ENCODE results near the gene CEACAM5.

DNA sequence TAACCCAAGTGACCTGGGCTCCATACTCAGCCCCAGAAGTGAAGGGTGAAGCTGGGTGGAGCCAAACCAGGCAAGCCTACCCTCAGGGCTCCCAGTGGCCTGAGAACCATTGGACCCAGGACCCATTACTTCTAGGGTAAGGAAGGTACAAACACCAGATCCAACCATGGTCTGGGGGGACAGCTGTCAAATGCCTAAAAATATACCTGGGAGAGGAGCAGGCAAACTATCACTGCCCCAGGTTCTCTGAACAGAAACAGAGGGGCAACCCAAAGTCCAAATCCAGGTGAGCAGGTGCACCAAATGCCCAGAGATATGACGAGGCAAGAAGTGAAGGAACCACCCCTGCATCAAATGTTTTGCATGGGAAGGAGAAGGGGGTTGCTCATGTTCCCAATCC lies 14.2 kb upstream of the CEACAM5 start:
- TF ChIP-seq, protein P1, sequence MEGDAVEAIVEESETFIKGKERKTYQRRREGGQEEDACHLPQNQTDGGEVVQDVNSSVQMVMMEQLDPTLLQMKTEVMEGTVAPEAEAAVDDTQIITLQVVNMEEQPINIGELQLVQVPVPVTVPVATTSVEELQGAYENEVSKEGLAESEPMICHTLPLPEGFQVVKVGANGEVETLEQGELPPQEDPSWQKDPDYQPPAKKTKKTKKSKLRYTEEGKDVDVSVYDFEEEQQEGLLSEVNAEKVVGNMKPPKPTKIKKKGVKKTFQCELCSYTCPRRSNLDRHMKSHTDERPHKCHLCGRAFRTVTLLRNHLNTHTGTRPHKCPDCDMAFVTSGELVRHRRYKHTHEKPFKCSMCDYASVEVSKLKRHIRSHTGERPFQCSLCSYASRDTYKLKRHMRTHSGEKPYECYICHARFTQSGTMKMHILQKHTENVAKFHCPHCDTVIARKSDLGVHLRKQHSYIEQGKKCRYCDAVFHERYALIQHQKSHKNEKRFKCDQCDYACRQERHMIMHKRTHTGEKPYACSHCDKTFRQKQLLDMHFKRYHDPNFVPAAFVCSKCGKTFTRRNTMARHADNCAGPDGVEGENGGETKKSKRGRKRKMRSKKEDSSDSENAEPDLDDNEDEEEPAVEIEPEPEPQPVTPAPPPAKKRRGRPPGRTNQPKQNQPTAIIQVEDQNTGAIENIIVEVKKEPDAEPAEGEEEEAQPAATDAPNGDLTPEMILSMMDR (IDR thresholded peaks at IDR 0.05) = no peak
- no peak for TF ChIP-seq POLR2A (IDR thresholded peaks at IDR 0.05)
